Pancreas (tissue), 10 donors: ENCODE results near the gene BPI. TPM values are rescaled to one million over a fixed set of nuclear protein-coding genes. Genes with fewer than 3 reads are reported as not detected.

Experiments used
- ATAC-seq, 4 donors: fragments of 200-7000 bp; cut with Tn5 transposase; one replicate each; pipeline versions ENCODE4 v1.8.0 to v1.9.1; 2020; ENCODE audit warnings: mild to moderate bottlenecking in 4 of 4, moderate library complexity in 4 of 4
- DNase-seq, 6 donors: peaks; one replicate each; pipeline ENCODE4 v3.0.0-alpha.2; 2020
- FAIRE-seq: peaks from 2 replicates; lab custom pipeline; 2012; peaks lifted over from hg19 to GRCh38; lab: Jason Lieb, UNC
- H3K27ac ChIP-seq, 4 donors: fragments of 200-600 bp; sonication (generic); 1 replicate in 3 of 4; 2 replicates in 1 of 4; pipeline versions ENCODE4 v1.5.0 to v1.8.0; 2020
- H3K27me3 ChIP-seq, 4 donors: fragments of 200-600 bp; one replicate each; pipeline ENCODE4 v1.8.0; 2021
- H3K36me3 ChIP-seq, 3 donors: fragments of 200-600 bp; sonication (generic) in 1 of 3; one replicate each; pipeline versions ENCODE4 v1.5.0 to v1.8.0; 2020 to 2021
- H3K4me1 ChIP-seq, 3 donors: fragments of 200-600 bp; one replicate each; pipeline ENCODE4 v1.8.0; 2021
- H3K4me3 ChIP-seq, 4 donors: fragments of 200-600 bp; sonication (generic) in 2 of 4; one replicate each; pipeline versions ENCODE4 v1.5.0 to v1.8.0; 2020 to 2021
- H3K9me3 ChIP-seq, 4 donors: fragments of 200-600 bp; one replicate each; pipeline ENCODE4 v1.8.0; 2021
- CTCF ChIP-seq, 4 donors: fragments of 200-600 bp; sonication (generic) in 3 of 4; IDR thresholded peaks; one replicate each; pipeline versions ENCODE4 v1.5.0 to v1.8.0; 2021; ENCODE audit warnings: antibody characterized with exemption in 4 of 4
- WGBS, 2 donors: extraction: QIAGEN DNeasy Blood & Tissue Kit; methylation state at CpG; one replicate each; pipeline ENCODE4 v1.1.7; 2013; 5-methylcytosine and 5-hydroxymethylcytosine counted together
- intact Hi-C, 3 donors: fragments of 100-400 bp; cut with DNase I; formaldehyde crosslinking; loops; one replicate each; pipeline versions ENCODE4 v1.11.1 to v1.14.2; 2022
- polyA plus RNA-seq, 2 donors: library from polyadenylated mRNA; stranded (reverse); fragments of 200-250 nt; gene quantifications; one replicate each; pipeline ENCODE4 v1.2.3, GENCODE V29; 2013
- total RNA-seq, 6 donors: library from RNA; stranded (reverse); fragmentation: NEBNext Ultra II Directional in 4 of 6; extraction: Animal tissue kit (Norgen Biotek cat#: 25700) in 4 of 6; gene quantifications; one replicate each; pipeline versions ENCODE4 v1.2.1 to v1.2.4, GENCODE V29; 2021 to 2023
- donor health status: healthy with polysubstance abuse.
- donor health status: DM: no; HTN: no; CAD: no; lungs with moderate emphysema.
- donor health status: DM: no; HTN: no; CAD: no.
- donor health status: control.
- donor health status: control.
- donor health status: Bipolar disorder and iron deficiency.
- donor health status: DM: yes; HTN: yes; CAD: no.
- donor health status: DM: no; HTN: no; CAD: no.
- donor health status: DM: no; HTN: no; CAD: no.
- donor health status: DM: yes; HTN: yes; CAD: no.

Gene BPI
- total and polyA plus RNA-seq, 8 donors: 0.66 TPM; not detected in 7

- DNase-seq (no peak), ATAC-seq (peak in 2 of 4 donors; percentile 19 to 50)
Observed at GRCh38 chr20:38350879-38351775, 47.2 kb downstream of the BPI start.

GRCh38 chr20:38353316-38353715 is 49.4 kb downstream of the BPI start:
- Histone ChIP-seq H3K27me3 (no peaks in the 10 kb centered on the region), H3K36me3 (no peaks in the 10 kb centered on the region), H3K4me3 (no peak overlapping the region), H3K4me1 (no peaks in the 10 kb centered on the region), H3K27ac (no peak overlapping the region), H3K9me3 (no peaks in the 10 kb centered on the region)
- FAIRE-seq (no peak), DNase-seq (no peak), ATAC-seq (no peak)
- intact Hi-C loops: no loop called here
- 63 to 69% methylated on average over 7 of the region's 7 CpGs for WGBS, 2 donors
- TF ChIP-seq CTCF (IDR thresholded peaks at IDR 0.05): no peak

More at GRCh38 chr20:38350879-38351775, 47.2 kb downstream of the BPI start:
- 64 to 66% methylated on average over 15 of the region's 15 CpGs for WGBS, 2 donors
- H3K4me3 ChIP-seq: no peak overlapping the region
- H3K36me3 ChIP-seq: no peaks in the 10 kb centered on the region
- no peaks in the 10 kb centered on the region for H3K4me1 ChIP-seq
- H3K9me3 ChIP-seq: no peaks in the 10 kb centered on the region
- no peak overlapping the region for H3K27ac ChIP-seq
- FAIRE-seq: no peak
- no peaks in the 10 kb centered on the region for H3K27me3 ChIP-seq
- intact Hi-C loops: no loop called here
- no peak for TF ChIP-seq CTCF (IDR thresholded peaks at IDR 0.05)

- intact Hi-C loops: no loop called here
- TF ChIP-seq CTCF (IDR thresholded peaks at IDR 0.05): no peak
- H3K4me1 ChIP-seq: no peaks in the 10 kb centered on the region
- H3K36me3 ChIP-seq: no peaks in the 10 kb centered on the region
- H3K27ac ChIP-seq: no peak overlapping the region
- FAIRE-seq (no peak), ATAC-seq (no peak), DNase-seq (no peak)
- 86 to 88% methylated on average over 10 of the region's 10 CpGs for whole genome bisulfite sequencing, 2 donors
- no peaks in the 10 kb centered on the region for H3K27me3 ChIP-seq
- no peak overlapping the region for H3K4me3 ChIP-seq
- no peaks in the 10 kb centered on the region for H3K9me3 ChIP-seq
Observed at GRCh38 chr20:38354227-38354626, 50.3 kb downstream of the BPI start.

GRCh38 chr20:38355161-38356012 is 51.4 kb downstream of the BPI start:
- Histone ChIP-seq H3K4me1 (no peaks in the 10 kb centered on the region), H3K9me3 (no peaks in the 10 kb centered on the region), H3K27ac (no peak overlapping the region), H3K4me3 (no peak overlapping the region), H3K27me3 (no peaks in the 10 kb centered on the region), H3K36me3 (no peaks in the 10 kb centered on the region)
- intact Hi-C loops: no loop called here
- ATAC-seq: no peak
- no peak for DNase-seq
- no peak for TF ChIP-seq CTCF (IDR thresholded peaks at IDR 0.05)
- no peak for FAIRE-seq
- 79 to 83% methylated on average over 18 of the region's 18 CpGs for WGBS, 2 donors
